SK-N-SH (cell line): ENCODE results near the gene PDHX. TPM values are rescaled to one million over a fixed set of nuclear protein-coding genes. Genes with fewer than 3 reads are reported as not detected.

Source experiments
- CTCF ChIA-PET: fragments of 300-600, 350-600 bp; formaldehyde crosslinking; extraction: SDS; loops from one replicate; lab custom pipeline; 2021; lab: Yijun Ruan, JAX
- POLR2A ChIA-PET: fragments of 350-600 bp; sonication (Branson Sonifier 250); formaldehyde crosslinking; extraction: SDS; loops from one replicate; lab custom pipeline; 2020; ENCODE audit warnings: antibody characterized with exemption, inconsistent platforms; lab: Yijun Ruan, JAX
- DNase-seq: peaks from one replicate; pipeline ENCODE4 v3.0.0; 2012
- H2AFZ ChIP-seq: fragments of 200-600 bp; sonication (generic); 2 replicates; pipeline ENCODE4 v1.8.1; 2016; ENCODE audit warnings: antibody characterized with exemption, mild to moderate bottlenecking, low read depth
- H3F3A ChIP-seq: fragments of 200-600 bp; sonication (generic); replicated peaks from 2 replicates; pipeline ENCODE3; 2016; ENCODE audit warnings: antibody characterized with exemption, mild to moderate bottlenecking; ENCODE audit not compliant: insufficient read depth
- H3K27ac ChIP-seq, 2 experiments: fragments of 200-500 bp in 1 of 2; fragments of 200-600 bp in 1 of 2; sonication (Bioruptor generic) in 1 of 2; sonication (generic), shearing (Covaris generic) in 1 of 2; 2 replicates each; pipeline versions ENCODE4 v1.5.1 to v1.6.1; 2014 to 2016; ENCODE audit warnings: low read depth in 2 of 2, inconsistent platforms in 1 of 2, low read length in 1 of 2, mild to moderate bottlenecking in 1 of 2, mixed read lengths in 1 of 2
- H3K27me3 ChIP-seq: fragments of 200-600 bp; sonication (generic), shearing (Covaris generic); 2 replicates; pipeline ENCODE4 v1.6.1; 2016; ENCODE audit warnings: mixed run types; ENCODE audit not compliant: insufficient read depth
- H3K36me3 ChIP-seq, 2 experiments: fragments of 200-500 bp in 1 of 2; fragments of 200-600 bp in 1 of 2; sonication (Bioruptor generic) in 1 of 2; sonication (generic) in 1 of 2; replicated peaks in 1 of 2; 2 replicates each; pipeline versions ENCODE3 to v1.5.1; 2014 to 2016; ENCODE audit warnings: low read length in 1 of 2, mild to moderate bottlenecking in 1 of 2; ENCODE audit not compliant: insufficient read depth in 2 of 2, control insufficient read depth in 1 of 2
- H3K4me1 ChIP-seq, 2 experiments: fragments of 200-500 bp in 1 of 2; fragments of 200-600 bp in 1 of 2; sonication (Bioruptor generic) in 1 of 2; sonication (generic), shearing (Covaris generic) in 1 of 2; 2 replicates each; pipeline versions ENCODE4 v1.5.1 to v1.6.1; 2014 to 2016; ENCODE audit warnings: low read depth in 1 of 2, low read length in 1 of 2, mixed run types in 1 of 2; ENCODE audit not compliant: insufficient read depth in 2 of 2, control insufficient read depth in 1 of 2
- H3K4me2 ChIP-seq: fragments of 200-600 bp; sonication (generic), shearing (Covaris generic); 2 replicates; pipeline ENCODE4 v1.6.1; 2017; ENCODE audit warnings: mixed run types
- H3K4me3 ChIP-seq, 2 experiments: fragments of 200-500 bp in 1 of 2; fragments of 200-600 bp in 1 of 2; sonication (Bioruptor generic) in 1 of 2; sonication (generic), shearing (Covaris generic) in 1 of 2; 2 replicates each; pipeline versions ENCODE4 v1.5.1 to v1.8.1; 2014 to 2016; ENCODE audit warnings: low read depth in 2 of 2, inconsistent platforms in 1 of 2, low read length in 1 of 2, mild to moderate bottlenecking in 1 of 2, mixed read lengths in 1 of 2, moderate library complexity in 1 of 2
- H3K79me2 ChIP-seq: fragments of 200-600 bp; sonication (generic); 2 replicates; pipeline ENCODE4 v1.8.1; 2017; ENCODE audit warnings: mild to moderate bottlenecking; ENCODE audit not compliant: insufficient read depth
- H3K9ac ChIP-seq: fragments of 200-600 bp; sonication (generic); 2 replicates; pipeline ENCODE4 v1.6.1; 2017; ENCODE audit warnings: mixed run types
- H3K9me2 ChIP-seq: fragments of 200-600 bp; sonication (generic); 2 replicates; pipeline ENCODE4 v1.6.1; 2017; ENCODE audit warnings: mixed run types
- H3K9me3 ChIP-seq: fragments of 200-600 bp; sonication (generic); 2 replicates; pipeline ENCODE4 v1.6.1; 2017; ENCODE audit warnings: mixed run types, mild to moderate bottlenecking, moderate library complexity
- H4K20me1 ChIP-seq: fragments of 200-600 bp; sonication (generic); 2 replicates; pipeline ENCODE4 v1.6.1; 2017; ENCODE audit warnings: mild to moderate bottlenecking, mixed run types; ENCODE audit not compliant: insufficient read depth
- CHD2 ChIP-seq: fragments of 150-350 bp; IDR thresholded peaks from 2 replicates; pipeline ENCODE4 v1.6.1; 2018; ENCODE audit warnings: low read length; ENCODE audit not compliant: partially characterized antibody
- CTCF ChIP-seq: fragments of 200-600 bp; sonication (generic); IDR thresholded peaks from 2 replicates; pipeline ENCODE4 v1.6.1; 2017; ENCODE audit warnings: antibody characterized with exemption, mild to moderate bottlenecking, moderate library complexity
- ELF1 ChIP-seq: IDR thresholded peaks from 2 replicates; pipeline ENCODE4 v1.4.0; 2012
- FOXJ3 ChIP-seq: sonication (generic); formaldehyde crosslinking; IDR thresholded peaks from 2 replicates; pipeline ENCODE4 v1.5.1; 2020; ENCODE audit warnings: mild to moderate bottlenecking, missing genetic modification reagents
- GATA2 ChIP-seq: sonication (generic); formaldehyde crosslinking; IDR thresholded peaks from 2 replicates; pipeline ENCODE4 v1.5.0; 2020; ENCODE audit warnings: mild to moderate bottlenecking, missing genetic modification reagents
- MXI1 ChIP-seq: IDR thresholded peaks from 2 replicates; pipeline ENCODE4 v1.6.1; 2012; ENCODE audit warnings: mild to moderate bottlenecking, low read depth, low read length, improper control_type of control experiment
- NFIC ChIP-seq: IDR thresholded peaks from 2 replicates; pipeline ENCODE4 v1.4.0; 2012; ENCODE audit warnings: borderline replicate concordance
- POLR2AphosphoS5 ChIP-seq: IDR thresholded peaks from 2 replicates; pipeline ENCODE4 v1.6.1; 2012; ENCODE audit warnings: low read depth, low read length
- RCOR1 ChIP-seq: fragments of 150-350 bp; IDR thresholded peaks from 2 replicates; pipeline ENCODE4 v1.6.1; 2017; ENCODE audit warnings: antibody characterized with exemption, low read length
- REST ChIP-seq: IDR thresholded peaks from 2 replicates; pipeline ENCODE4 v1.6.1; 2012; ENCODE audit warnings: mild to moderate bottlenecking, low read depth, low read length, moderate library complexity
- SIN3A ChIP-seq: IDR thresholded peaks from 2 replicates; pipeline ENCODE4 v1.6.1; 2012; ENCODE audit warnings: low read depth, mild to moderate bottlenecking, low read length, moderate library complexity, borderline replicate concordance
- TAF1 ChIP-seq: IDR thresholded peaks from 2 replicates; pipeline ENCODE4 v1.6.1; 2012; ENCODE audit warnings: low read depth, mild to moderate bottlenecking, low read length, moderate library complexity, borderline replicate concordance
- TCF12 ChIP-seq: IDR thresholded peaks from 2 replicates; pipeline ENCODE4 v1.4.0; 2012
- USF1 ChIP-seq: IDR thresholded peaks from 2 replicates; pipeline ENCODE4 v1.4.0; 2012; ENCODE audit warnings: low read depth, borderline replicate concordance
- YY1 ChIP-seq: IDR thresholded peaks from 2 replicates; pipeline ENCODE4 v1.4.0; 2012; ENCODE audit warnings: low read depth, mild to moderate bottlenecking
- WGBS: methylation state at CpG from one replicate; pipeline ENCODE4 v1.1.6; 2017; ENCODE audit warnings: low lambda C conversion rate; 5-methylcytosine and 5-hydroxymethylcytosine counted together
- polyA plus RNA-seq, 3 experiments: library from polyadenylated mRNA; depleted of rRNA; stranded (reverse); fragments of >200 nt; gene quantifications; 2 replicates each; pipeline ENCODE4 v1.2.3, GENCODE V29; 2012
- TF ChIP-seq, protein P1 (sequence below): IDR thresholded peaks from 2 replicates; pipeline ENCODE4 v1.4.0; 2012; ENCODE audit warnings: low read depth

Gene PDHX
- polyA plus RNA-seq (2012; rRNA removed), result 14.8 and 19.1 TPM in 2 replicates
- 18.9 and 22.0 TPM in 2 replicates for polyA plus RNA-seq (2012; cell fraction: cytosol; rRNA removed)
- polyA plus RNA-seq (2012; cell fraction: nucleus; rRNA removed), result 11.6 and 17.0 TPM in 2 replicates

- Histone ChIP-seq H3F3A (peaks cover 10% of the 10 kb centered on the region), H2AFZ (peak within 1 kb of the TSS; percentile 91), H3K27ac (peak within 1 kb of the TSS; percentile 90 to 98), H3K9ac (peak within 1 kb of the TSS; percentile 98), H4K20me1 (no peaks in the 10 kb centered on the region; the same call in 1 of the 2 replicates), H3K27me3 (no peaks in the 10 kb centered on the region), H3K4me3 (peak within 1 kb of the TSS; percentile 65 to 97), H3K9me3 (no peaks in the 10 kb centered on the region), H3K4me1 (peaks cover 12 to 13% of the 10 kb centered on the region in 2 experiments; a peak in 3 of 4 replicates), H3K9me2 (no peaks in the 10 kb centered on the region), H3K36me3 (peaks cover 14 to 18% of the 10 kb centered on the region in 2 experiments), H3K4me2 (peak within 1 kb of the TSS; percentile 96), H3K79me2 (peaks cover 73% of the 10 kb centered on the region)
- CTCF ChIA-PET, result interaction anchor here (0.8 to 3.1 kb wide), 5 partner anchors 10 to 404 kb away, joined by 3 to 24 read pairs (median 4); no protein-coding TSS in a partner anchor
- peak; percentile 33 for TF ChIP-seq CHD2
- TF ChIP-seq NFIC, result 0 out of 2 replicates have a peak, but pooled peaks have one; percentile 8
- TF ChIP-seq YY1, result peak; percentile 96
- no peak for TF ChIP-seq CTCF
- TF ChIP-seq GATA2, result peak; percentile 0; the same call in 1 of the 2 replicates
- TF ChIP-seq, protein P1, sequence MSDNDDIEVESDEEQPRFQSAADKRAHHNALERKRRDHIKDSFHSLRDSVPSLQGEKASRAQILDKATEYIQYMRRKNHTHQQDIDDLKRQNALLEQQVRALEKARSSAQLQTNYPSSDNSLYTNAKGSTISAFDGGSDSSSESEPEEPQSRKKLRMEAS, result peak; percentile 30; the same call in 1 of the 2 replicates
- TF ChIP-seq ELF1, result no peak
- TF ChIP-seq FOXJ3, result no peak
- TF ChIP-seq RCOR1, result 0 out of 2 replicates have a peak, but pooled peaks have one; percentile 7
- no peak for TF ChIP-seq REST
- no peak for TF ChIP-seq TCF12
- peak; percentile 60 for TF ChIP-seq MXI1
- TF ChIP-seq USF1, result peak; percentile 38; the same call in 1 of the 2 replicates
- peak; percentile 79 for TF ChIP-seq TAF1
- TF ChIP-seq SIN3A, result peak; percentile 71; the same call in 1 of the 2 replicates
- TF ChIP-seq POLR2AphosphoS5, result peak; percentile 90
- POLR2A ChIA-PET, result interaction anchor here (0.7 to 0.8 kb wide), 2 partner anchors 44 to 307 kb away, joined by 3 read pairs; no protein-coding TSS in a partner anchor
- DNase-seq, result peak; percentile 98
- WGBS, result 0% methylated on average over 20 of the region's 79 CpGs
Observed at GRCh38 chr11:34916015-34916842, at the start of gene PDHX, which contains the start of gene APIP. TSS of gene PDHX (plus strand) at chr11:34916618. CDS start at chr11:34916656, 38 bp downstream. TSS of gene APIP (minus strand) at chr11:34916379. CDS start at chr11:34916284, 95 bp downstream.
